NCI-H2171 treated with DMSO at 0.1 percent for 48 hours (cell line): ENCODE measurements around the gene TBX10.
"Not testable (repeated sequence)": the region's sequence is repeated elsewhere in the genome, so short reads cannot be mapped to it uniquely, and the experiment has no call there.

Source experiments
- DNase-seq: peaks from one replicate; lab custom pipeline; 2025; lab: John Stamatoyannopoulos, UW

TBX10 gene

GRCh38 chr11:67599149-67599548, 40.4 kb downstream of the TBX10 start:
- no peak for DNase-seq

- not testable (repeated sequence) for DNase-seq
These were observed 41.6 kb downstream of the TBX10 start for GRCh38 chr11:67597963-67598362.

- DNase-seq: not testable (repeated sequence)
These were observed 42.1 kb downstream of the TBX10 start for GRCh38 chr11:67597458-67597857.

- no peak for DNase-seq
These were observed 42.7 kb downstream of the TBX10 start for GRCh38 chr11:67596753-67597300.

- no peak for DNase-seq
These were observed 45.1 kb downstream of the TBX10 start for GRCh38 chr11:67594480-67594879.

DNA sequence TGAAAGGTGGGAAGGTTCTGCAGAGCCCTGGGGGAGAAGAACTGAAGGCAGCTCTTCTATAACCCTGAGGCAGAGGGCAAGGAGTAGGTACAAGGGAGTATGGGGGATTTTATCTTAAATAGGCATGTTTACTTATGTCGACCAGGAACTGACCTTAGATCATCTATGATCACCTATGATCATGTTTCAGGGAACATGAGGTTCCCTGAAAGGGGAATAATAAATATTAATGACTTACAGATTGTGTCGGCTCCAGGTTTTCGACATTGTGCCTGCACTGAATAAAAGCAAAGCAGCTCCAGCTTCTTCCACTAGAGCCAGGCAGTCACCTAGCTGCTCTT, 46.0 kb downstream of the TBX10 start:
- DNase-seq: no peak

DNA sequence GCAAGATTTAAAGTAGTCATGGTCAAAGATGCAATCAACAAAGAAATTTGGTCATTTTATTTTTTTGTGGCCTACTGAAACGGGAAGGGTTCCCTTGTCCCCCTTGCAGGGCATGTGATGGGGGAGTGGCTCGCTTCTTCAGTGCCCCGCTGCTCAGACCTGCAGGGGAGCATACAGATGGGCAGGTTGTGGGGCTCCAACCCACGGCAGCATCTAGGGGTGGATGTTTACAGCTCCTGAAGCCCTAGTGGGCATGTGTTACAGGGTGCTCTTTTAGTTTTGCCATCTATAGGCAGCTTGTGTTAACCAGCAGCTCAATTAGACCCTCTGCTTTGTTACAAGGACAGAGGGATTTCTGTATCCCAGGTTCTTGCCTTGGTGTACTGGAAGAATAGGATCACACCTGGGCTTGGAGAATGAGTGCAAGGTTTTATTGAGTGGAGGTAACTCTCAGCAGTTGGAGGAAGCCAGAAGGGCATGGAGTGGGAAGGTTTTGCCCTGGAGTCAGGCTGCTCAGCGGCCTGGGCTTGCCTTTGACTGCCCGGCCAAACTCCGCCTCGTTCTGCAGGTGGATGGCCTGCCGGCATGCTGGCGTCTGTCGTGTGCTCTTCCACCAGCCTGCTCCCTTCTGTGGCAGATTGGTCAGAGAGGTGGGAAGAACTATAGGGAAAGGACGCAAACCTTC, 46.5 kb downstream of the TBX10 start:
- DNase-seq: peak; percentile 9

- DNase-seq: not testable (repeated sequence)
These were observed 50.6 kb downstream of the TBX10 start for GRCh38 chr11:67588899-67589415.

GRCh38 chr11:67588136-67588503, 51.4 kb downstream of the TBX10 start:
- no peak for DNase-seq

DNA sequence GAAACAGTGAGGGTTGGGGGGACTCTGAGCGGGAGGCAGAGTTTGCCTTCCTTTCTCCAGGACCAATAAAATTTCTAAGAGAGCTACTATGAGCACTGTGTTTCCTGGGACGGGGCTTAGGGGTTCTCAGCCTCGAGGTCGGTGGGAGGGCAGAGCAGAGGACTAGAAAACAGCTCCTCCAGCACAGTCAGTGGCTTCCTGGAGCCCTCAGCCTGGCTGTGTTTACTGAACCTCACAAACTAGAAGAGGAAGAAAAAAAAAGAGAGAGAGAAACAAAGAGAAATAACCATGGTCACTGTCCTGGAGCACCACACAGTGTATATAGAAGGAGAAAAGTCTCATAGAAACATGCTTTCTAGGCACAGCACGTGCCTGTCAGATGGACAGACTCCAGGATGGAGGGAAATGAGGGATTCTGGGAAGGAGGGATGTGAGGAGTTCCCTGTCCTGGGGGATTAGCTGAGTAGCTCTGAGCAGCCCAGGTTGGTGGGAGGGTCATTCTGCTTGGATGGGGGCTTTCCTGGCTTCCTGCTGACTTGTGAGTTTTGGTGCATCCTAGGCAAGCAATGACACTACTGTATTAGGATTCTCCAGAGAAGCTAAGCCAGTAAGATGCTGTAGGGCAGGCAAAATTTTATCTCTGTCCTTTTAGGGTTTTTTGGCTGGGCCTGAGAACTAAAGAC, 52.9 kb downstream of the TBX10 start:
- DNase-seq: no peak

DNA sequence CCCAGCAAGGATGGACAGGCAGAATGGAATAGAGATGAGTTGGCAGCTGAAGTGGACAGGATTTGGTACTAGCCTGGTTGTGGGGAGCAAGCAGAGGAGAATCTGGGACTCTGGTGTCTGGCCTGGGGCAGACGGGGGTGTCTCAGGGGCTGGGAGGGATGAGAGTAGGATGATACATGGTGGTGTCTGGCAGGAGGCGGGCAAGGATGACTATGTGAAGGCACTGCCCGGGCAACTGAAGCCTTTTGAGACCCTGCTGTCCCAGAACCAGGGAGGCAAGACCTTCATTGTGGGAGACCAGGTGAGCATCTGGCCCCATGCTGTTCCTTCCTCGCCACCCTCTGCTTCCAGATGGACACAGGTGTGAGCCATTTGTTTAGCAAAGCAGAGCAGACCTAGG, 53.7 kb downstream of the TBX10 start:
- DNase-seq: no peak

GRCh38 chr11:67584881-67585873, 54.4 kb downstream of the TBX10 start:
- DNase-seq: no peak

DNA sequence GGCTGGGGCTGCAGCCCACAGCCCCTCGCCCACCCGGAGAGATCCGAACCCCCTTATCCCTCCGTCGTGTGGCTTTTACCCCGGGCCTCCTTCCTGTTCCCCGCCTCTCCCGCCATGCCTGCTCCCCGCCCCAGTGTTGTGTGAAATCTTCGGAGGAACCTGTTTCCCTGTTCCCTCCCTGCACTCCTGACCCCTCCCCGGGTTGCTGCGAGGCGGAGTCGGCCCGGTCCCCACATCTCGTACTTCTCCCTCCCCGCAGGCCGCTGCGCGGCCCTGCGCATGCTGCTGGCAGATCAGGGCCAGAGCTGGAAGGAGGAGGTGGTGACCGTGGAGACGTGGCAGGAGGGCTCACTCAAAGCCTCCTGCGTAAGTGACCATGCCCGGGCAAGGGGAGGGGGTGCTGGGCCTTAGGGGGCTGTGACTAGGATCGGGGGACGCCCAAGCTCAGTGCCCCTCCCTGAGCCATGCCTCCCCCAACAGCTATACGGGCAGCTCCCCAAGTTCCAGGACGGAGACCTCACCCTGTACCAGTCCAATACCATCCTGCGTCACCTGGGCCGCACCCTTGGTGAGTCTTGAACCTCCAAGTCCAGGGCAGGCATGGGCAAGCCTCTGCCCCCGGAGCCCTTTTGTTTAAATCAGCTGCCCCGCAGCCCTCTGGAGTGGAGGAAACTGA, 55.2 kb downstream of the TBX10 start:
- no peak for DNase-seq

- peak; percentile 48 for DNase-seq
These were observed 56.0 kb downstream of the TBX10 start, which contains the start of gene GSTP1 for GRCh38 chr11:67583247-67584204. Gene GSTP1 (plus strand): TSS chr11:67583812. CDS start chr11:67583844, 32 bp downstream.

DNA sequence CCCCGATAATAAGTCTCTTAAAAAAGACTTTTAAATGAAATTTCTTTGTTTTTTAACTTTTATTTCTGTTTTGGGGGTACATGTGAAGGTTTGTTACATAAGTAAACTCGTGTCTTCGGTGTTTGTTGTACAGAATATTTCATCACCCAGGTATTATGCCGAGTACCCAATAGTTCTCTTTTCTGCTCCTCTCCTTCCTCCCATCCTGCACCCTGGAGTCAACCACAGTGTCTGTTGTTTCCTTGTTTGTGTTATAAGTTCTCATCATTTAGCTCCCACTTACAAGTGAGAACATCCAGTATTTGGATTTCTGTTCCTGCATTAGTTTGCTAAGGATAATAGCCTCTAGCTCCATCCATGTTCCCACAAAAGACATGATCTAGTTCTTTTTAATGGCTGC, 57.6 kb downstream of the TBX10 start:
- no peak for DNase-seq

DNA sequence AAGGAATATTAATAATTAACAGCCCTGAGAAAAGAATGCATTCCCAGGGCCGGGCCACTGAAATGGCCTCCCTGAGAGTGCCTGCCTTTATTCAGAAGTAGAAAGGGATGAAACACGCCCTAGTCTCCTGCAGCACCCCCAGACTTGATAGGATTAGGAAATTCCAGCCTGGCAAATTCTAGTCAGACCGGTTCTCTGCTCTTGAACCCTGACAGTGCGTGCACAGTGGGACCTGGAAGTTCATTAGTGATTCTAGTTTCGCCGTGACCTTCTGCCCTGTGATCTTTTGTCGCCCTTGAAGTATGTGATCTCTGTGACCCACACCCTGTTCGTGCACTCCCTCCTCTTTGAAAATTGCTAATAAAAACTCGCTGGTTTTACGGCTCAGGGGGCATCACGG, 58.1 kb downstream of the TBX10 start:
- DNase-seq: no peak
